Testis (tissue), 2 donors: ENCODE measurements around the gene SQSTM1.

Source experiments
- POLR2A ChIP-seq: fragments of 450-650 bp; IDR thresholded peaks from one replicate; pipeline ENCODE4 v1.6.1; 2017; ENCODE audit warnings: antibody characterized with exemption, mild to moderate bottlenecking, moderate library complexity
- TF ChIP-seq, protein P1 (sequence below), 3 experiments: fragments of 450-650 bp in 2 of 3; fragments of 200-600 bp in 1 of 3; sonication (generic) in 1 of 3; IDR thresholded peaks; one replicate each; pipeline ENCODE4 v1.5.1; 2016 to 2019; ENCODE audit warnings: antibody characterized with exemption in 3 of 3, mild to moderate bottlenecking in 2 of 3, moderate library complexity in 1 of 3

DNA sequence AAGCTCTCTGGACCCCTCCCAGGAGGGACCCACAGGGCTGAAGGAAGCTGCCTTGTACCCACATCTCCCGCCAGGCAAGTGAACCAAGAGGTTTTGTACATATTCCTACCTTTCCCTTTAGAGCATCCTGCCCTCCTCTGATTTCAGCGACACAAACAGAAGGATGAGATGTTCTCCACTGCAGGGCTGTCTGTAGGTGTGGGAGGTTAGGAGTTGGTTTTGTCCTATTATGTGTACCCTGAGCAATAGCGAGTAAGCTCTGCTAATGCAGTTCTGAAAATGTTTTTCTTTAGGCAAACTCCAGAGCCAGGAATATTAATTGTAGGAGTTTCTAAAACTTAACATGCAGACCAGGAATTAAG lies 13.0 kb downstream of the SQSTM1 start:
- TF ChIP-seq, protein P1, sequence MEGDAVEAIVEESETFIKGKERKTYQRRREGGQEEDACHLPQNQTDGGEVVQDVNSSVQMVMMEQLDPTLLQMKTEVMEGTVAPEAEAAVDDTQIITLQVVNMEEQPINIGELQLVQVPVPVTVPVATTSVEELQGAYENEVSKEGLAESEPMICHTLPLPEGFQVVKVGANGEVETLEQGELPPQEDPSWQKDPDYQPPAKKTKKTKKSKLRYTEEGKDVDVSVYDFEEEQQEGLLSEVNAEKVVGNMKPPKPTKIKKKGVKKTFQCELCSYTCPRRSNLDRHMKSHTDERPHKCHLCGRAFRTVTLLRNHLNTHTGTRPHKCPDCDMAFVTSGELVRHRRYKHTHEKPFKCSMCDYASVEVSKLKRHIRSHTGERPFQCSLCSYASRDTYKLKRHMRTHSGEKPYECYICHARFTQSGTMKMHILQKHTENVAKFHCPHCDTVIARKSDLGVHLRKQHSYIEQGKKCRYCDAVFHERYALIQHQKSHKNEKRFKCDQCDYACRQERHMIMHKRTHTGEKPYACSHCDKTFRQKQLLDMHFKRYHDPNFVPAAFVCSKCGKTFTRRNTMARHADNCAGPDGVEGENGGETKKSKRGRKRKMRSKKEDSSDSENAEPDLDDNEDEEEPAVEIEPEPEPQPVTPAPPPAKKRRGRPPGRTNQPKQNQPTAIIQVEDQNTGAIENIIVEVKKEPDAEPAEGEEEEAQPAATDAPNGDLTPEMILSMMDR (IDR thresholded peaks at IDR 0.05) = no peak
- TF ChIP-seq POLR2A = no peak
